WTC11 (cell line): ENCODE data around the gene XRCC5. TPM values are rescaled to one million over a fixed set of nuclear protein-coding genes. Genes with fewer than 3 reads are reported as not detected.

Source experiments
- ATAC-seq: fragments of 200-7000 bp; cut with Tn5 transposase; 2 replicates; pipeline ENCODE4 v1.10.0; 2021; ENCODE audit warnings: mild to moderate bottlenecking, moderate library complexity
- CTCF ChIA-PET: fragments of 300-600 bp; sonication (Branson Sonifier 250); formaldehyde crosslinking; loops from one replicate; lab custom pipeline; 2021; ENCODE audit warnings: antibody characterized with exemption; lab: Charles Lee
- POLR2A ChIA-PET: fragments of 350-600 bp; sonication (Branson Sonifier 250); formaldehyde crosslinking; loops from one replicate; lab custom pipeline; 2021; ENCODE audit warnings: antibody characterized with exemption; lab: Charles Lee
- DNase-seq: peaks from one replicate; pipeline ENCODE4 v3.0.0; 2021; ENCODE audit warnings: low spot score
- H3K27ac Mint-ChIP-seq: 2 replicates; pipeline ENCODE4 v1.8.0; 2021; ENCODE audit warnings: mixed read lengths
- H3K27me3 Mint-ChIP-seq: 2 replicates; pipeline ENCODE4 v1.8.0; 2021; ENCODE audit warnings: low read depth, mild to moderate bottlenecking, moderate library complexity, mixed read lengths
- H3K36me3 Mint-ChIP-seq: 2 replicates; pipeline ENCODE4 v1.8.0; 2021; ENCODE audit warnings: mixed read lengths
- H3K4me1 Mint-ChIP-seq: 2 replicates; pipeline ENCODE4 v1.8.0; 2022; ENCODE audit warnings: mixed read lengths
- H3K4me3 Mint-ChIP-seq: 2 replicates; pipeline ENCODE4 v1.8.0; 2021; ENCODE audit warnings: mild to moderate bottlenecking, moderate library complexity, mixed read lengths
- H3K9me3 Mint-ChIP-seq: 2 replicates; pipeline ENCODE4 v1.8.0; 2021; ENCODE audit warnings: mixed read lengths
- ATF2 ChIP-seq: sonication (generic); formaldehyde crosslinking; IDR thresholded peaks from 2 replicates; pipeline ENCODE4 v1.8.1; 2022; ENCODE audit warnings: low read depth, missing genetic modification reagents, borderline replicate concordance
- ATF6 ChIP-seq: sonication (generic); formaldehyde crosslinking; IDR thresholded peaks from 2 replicates; pipeline ENCODE4 v1.8.1; 2023; ENCODE audit warnings: mild to moderate bottlenecking, missing genetic modification reagents
- CDX4 ChIP-seq: fragments of 250-450 bp; sonication (Bioruptor Pico); IDR thresholded peaks from 2 replicates; pipeline ENCODE4 v1.9.0; 2021; ENCODE audit warnings: moderate library complexity, mild to moderate bottlenecking, inconsistent platforms, borderline replicate concordance
- E2F5 ChIP-seq: sonication (generic); formaldehyde crosslinking; IDR thresholded peaks from 2 replicates; pipeline ENCODE4 v1.8.1; 2022; ENCODE audit warnings: mild to moderate bottlenecking, moderate library complexity, missing genetic modification reagents
- ESRRA ChIP-seq: sonication (generic); formaldehyde crosslinking; IDR thresholded peaks from 2 replicates; pipeline ENCODE4 v1.8.1; 2022; ENCODE audit warnings: mild to moderate bottlenecking, missing genetic modification reagents, borderline replicate concordance
- FOXP1 ChIP-seq: sonication (generic); formaldehyde crosslinking; IDR thresholded peaks from 2 replicates; pipeline ENCODE4 v1.8.0; 2022; ENCODE audit warnings: missing genetic modification reagents, mild to moderate bottlenecking, moderate library complexity, borderline replicate concordance
- HMGA2 ChIP-seq: fragments of 250-450 bp; sonication (Bioruptor Pico); IDR thresholded peaks from 2 replicates; pipeline ENCODE4 v1.4.0; 2021; ENCODE audit warnings: mild to moderate bottlenecking, moderate library complexity
- IRF1 ChIP-seq: sonication (generic); formaldehyde crosslinking; IDR thresholded peaks from 2 replicates; pipeline ENCODE4 v1.8.0; 2023; ENCODE audit warnings: missing genetic modification reagents
- RELA ChIP-seq: sonication (generic); formaldehyde crosslinking; IDR thresholded peaks from 2 replicates; pipeline ENCODE4 v1.8.1; 2022; ENCODE audit warnings: missing genetic modification reagents, mild to moderate bottlenecking, borderline replicate concordance
- SMAD4 ChIP-seq: sonication (generic); formaldehyde crosslinking; IDR thresholded peaks from 2 replicates; pipeline ENCODE4 v1.8.0; 2022; ENCODE audit warnings: mild to moderate bottlenecking, missing genetic modification reagents
- SP1 ChIP-seq: sonication (generic); formaldehyde crosslinking; conservative IDR thresholded peaks from 2 replicates; pipeline ENCODE4 v1.8.1; 2022; ENCODE audit warnings: missing genetic modification reagents
- TP53 ChIP-seq: sonication (generic); formaldehyde crosslinking; IDR thresholded peaks from 2 replicates; pipeline ENCODE4 v1.8.1; 2023; ENCODE audit warnings: mild to moderate bottlenecking, missing genetic modification reagents
- USF1 ChIP-seq: sonication (generic); formaldehyde crosslinking; IDR thresholded peaks from 2 replicates; pipeline ENCODE4 v1.8.0; 2022; ENCODE audit warnings: mild to moderate bottlenecking, missing genetic modification reagents
- ZBTB21 ChIP-seq: sonication (generic); formaldehyde crosslinking; IDR thresholded peaks from 2 replicates; pipeline ENCODE4 v1.8.1; 2023; ENCODE audit warnings: mild to moderate bottlenecking, missing genetic modification reagents, borderline replicate concordance
- ZNF121 ChIP-seq: sonication (generic); formaldehyde crosslinking; IDR thresholded peaks from 2 replicates; pipeline ENCODE4 v1.8.0; 2023; ENCODE audit warnings: missing genetic modification reagents
- ZNF263 ChIP-seq: sonication (generic); formaldehyde crosslinking; IDR thresholded peaks from 2 replicates; pipeline ENCODE4 v1.8.1; 2022; ENCODE audit warnings: low read depth, mild to moderate bottlenecking, moderate library complexity, missing genetic modification reagents
- ZNF317 ChIP-seq: sonication (generic); formaldehyde crosslinking; IDR thresholded peaks from 2 replicates; pipeline ENCODE4 v1.8.1; 2023; ENCODE audit warnings: low read depth, mild to moderate bottlenecking, moderate library complexity, missing genetic modification reagents, borderline replicate concordance
- ZNF532 ChIP-seq: fragments of 250-450 bp; sonication (Bioruptor Pico); IDR thresholded peaks from 2 replicates; pipeline ENCODE4 v1.9.0; 2021; ENCODE audit warnings: mild to moderate bottlenecking, borderline replicate concordance
- ZNF671 ChIP-seq: fragments of 250-450 bp; sonication (Bioruptor Pico); IDR thresholded peaks from 2 replicates; pipeline ENCODE4 v1.8.0; 2021; ENCODE audit warnings: mild to moderate bottlenecking
- total RNA-seq: library from RNA; stranded (reverse); gene quantifications from 3 replicates; pipeline ENCODE4 v1.2.3, GENCODE V29; 2021

The XRCC5 gene
- total RNA-seq, 1 experiment from 2014 or later: 522 TPM

GRCh38 chr2:216083464-216084281 is 25.5 kb upstream of the XRCC5 start (continued):
- TF ChIP-seq ESRRA (CRISPR knock-in tag): no peak
- TF ChIP-seq, all 79 proteins: peak for 0

GRCh38 chr2:216084547-216084946 is 24.6 kb upstream of the XRCC5 start:
- ChIA-PET POLR2A (interaction anchor here (0.6 to 4.5 kb wide), 4 partner anchors 20 to 36 kb away, joined by 3 to 46 read pairs (median 4); partner anchors contain the start of gene XRCC5), CTCF (interaction anchor here (1.1 to 2.3 kb wide), 4 partner anchors 23 to 199 kb away, joined by 4 to 11 read pairs (median 8); no protein-coding TSS in a partner anchor)
- DNase-seq (no peak), ATAC-seq (no peak)
- Mint-ChIP-seq H3K27ac (peak overlapping the region; percentile 88), H3K4me1 (peaks cover 41% of the 10 kb centered on the region), H3K4me3 (no peak overlapping the region), H3K27me3 (no peaks in the 10 kb centered on the region), H3K36me3 (no peaks in the 10 kb centered on the region), H3K9me3 (no peaks in the 10 kb centered on the region)
- TF ChIP-seq HMGA2 (CRISPR knock-in tag) (no peak), ZNF317 (no peak), ZNF671 (CRISPR knock-in tag) (no peak), ATF2 (CRISPR knock-in tag) (no peak), CDX4 (CRISPR knock-in tag) (no peak), ZNF532 (no peak), ZNF121 (no peak), TP53 (no peak)

GRCh38 chr2:216086207-216086893 is 22.8 kb upstream of the XRCC5 start:
- DNase-seq (no peak), ATAC-seq (no peak)
- H3K4me3 Mint-ChIP-seq: no peak overlapping the region
- ChIA-PET CTCF (no interaction called here), POLR2A (no interaction called here)
- no peaks in the 10 kb centered on the region for H3K27me3 Mint-ChIP-seq
- no peaks in the 10 kb centered on the region for H3K9me3 Mint-ChIP-seq
- H3K27ac Mint-ChIP-seq: no peak overlapping the region
- H3K36me3 Mint-ChIP-seq: no peaks in the 10 kb centered on the region
- H3K4me1 Mint-ChIP-seq: peaks cover 34% of the 10 kb centered on the region
- TF ChIP-seq ZNF263 (CRISPR knock-in tag): no peak
- no peak for TF ChIP-seq ATF6 (CRISPR knock-in tag)
- no peak for TF ChIP-seq E2F5
- TF ChIP-seq CDX4 (CRISPR knock-in tag): no peak
- no peak for TF ChIP-seq SMAD4 (CRISPR knock-in tag)
- TF ChIP-seq IRF1 (CRISPR knock-in tag): no peak
- TF ChIP-seq ZBTB21 (CRISPR knock-in tag): no peak
- TF ChIP-seq USF1 (CRISPR knock-in tag): no peak
- TF ChIP-seq FOXP1 (CRISPR knock-in tag): no peak
- no peak for TF ChIP-seq ZNF317
- TF ChIP-seq RELA (CRISPR knock-in tag): no peak
- no peak for TF ChIP-seq SP1
- TF ChIP-seq ZNF671 (CRISPR knock-in tag): no peak
